Upper lobe of right lung (tissue), 1 donor: ENCODE measurements around the gene RUNX2. TPM values are rescaled to one million over a fixed set of nuclear protein-coding genes. Genes with fewer than 3 reads are reported as not detected.

Experiments used
- ATAC-seq: fragments of 200-7000 bp; cut with Tn5 transposase; one replicate; pipeline ENCODE4 v1.9.1; 2020; ENCODE audit warnings: mild to moderate bottlenecking, moderate library complexity
- DNase-seq: peaks from one replicate; pipeline ENCODE4 v3.0.0-alpha.2; 2020
- H3K27ac ChIP-seq: fragments of 200-600 bp; one replicate; pipeline ENCODE4 v1.8.0; 2022
- H3K27me3 ChIP-seq: fragments of 200-600 bp; one replicate; pipeline ENCODE4 v1.8.0; 2022; ENCODE audit warnings: mild to moderate bottlenecking
- H3K36me3 ChIP-seq: fragments of 200-600 bp; one replicate; pipeline ENCODE4 v1.8.0; 2022
- H3K4me1 ChIP-seq: fragments of 200-600 bp; one replicate; pipeline ENCODE4 v1.8.0; 2022
- H3K4me3 ChIP-seq: fragments of 200-600 bp; one replicate; pipeline ENCODE4 v1.8.0; 2022; ENCODE audit warnings: mild to moderate bottlenecking
- H3K9me3 ChIP-seq: fragments of 200-600 bp; one replicate; pipeline ENCODE4 v1.8.0; 2022
- CTCF ChIP-seq: fragments of 200-600 bp; IDR thresholded peaks from one replicate; pipeline ENCODE4 v1.8.0; 2022; ENCODE audit warnings: antibody characterized with exemption
- intact Hi-C: fragments of 100-400 bp; cut with DNase I; formaldehyde crosslinking; loops from one replicate; pipeline ENCODE4 v1.11.0; 2022
- total RNA-seq: library from RNA; stranded (reverse); fragmentation: NEBNext Ultra II Directional; extraction: Animal tissue kit (Norgen Biotek cat#: 25700); gene quantifications from one replicate; pipeline ENCODE4 v1.2.1, GENCODE V29; 2021
- donor health status: DM: no; HTN: yes; CAD: no; lungs with severe emphysema.

The RUNX2 gene
- total RNA-seq, 1 donor from 2014 or later: 4.6 TPM

GRCh38 chr6:45423111-45423823 lies 95.1 kb downstream of the RUNX2 start:
- DNase-seq (peak; percentile 72), ATAC-seq (peak; percentile 28)
- no peak for TF ChIP-seq CTCF
- Histone ChIP-seq H3K27me3 (peaks cover 40% of the 10 kb centered on the region), H3K27ac (peak overlapping the region; percentile 74), H3K9me3 (no peaks in the 10 kb centered on the region), H3K4me1 (peaks cover 15% of the 10 kb centered on the region), H3K4me3 (peak overlapping the region; percentile 58), H3K36me3 (no peaks in the 10 kb centered on the region)
- intact Hi-C loops: no loop called here

- no peaks in the 10 kb centered on the region for H3K9me3 ChIP-seq
Measured at GRCh38 chr6:45423824-45424450, 95.8 kb downstream of the RUNX2 start.

GRCh38 chr6:45424451-45424861 lies 96.3 kb downstream of the RUNX2 start:
- intact Hi-C loops: no loop called here
- ATAC-seq (no peak), DNase-seq (no peak)
- H3K4me3 ChIP-seq: peak overlapping the region; percentile 58
- H3K36me3 ChIP-seq: no peaks in the 10 kb centered on the region
- H3K27ac ChIP-seq: peak overlapping the region; percentile 74
- H3K4me1 ChIP-seq: peaks cover 13% of the 10 kb centered on the region
- H3K27me3 ChIP-seq: peaks cover 34% of the 10 kb centered on the region
- H3K9me3 ChIP-seq: no peaks in the 10 kb centered on the region
- TF ChIP-seq CTCF: no peak

More at GRCh38 chr6:45423824-45424450, 95.8 kb downstream of the RUNX2 start:
- Histone ChIP-seq H3K27ac (peak overlapping the region; percentile 74), H3K36me3 (no peaks in the 10 kb centered on the region), H3K4me3 (peak overlapping the region; percentile 58), H3K27me3 (peaks cover 39% of the 10 kb centered on the region), H3K4me1 (peaks cover 15% of the 10 kb centered on the region)
- ATAC-seq: peak; percentile 38
- DNase-seq: peak; percentile 70
- intact Hi-C loops: no loop called here
- TF ChIP-seq CTCF: no peak

GRCh38 chr6:45426251-45426650 lies 98.1 kb downstream of the RUNX2 start:
- DNase-seq: no peak
- Histone ChIP-seq H3K4me1 (peaks cover 3% of the 10 kb centered on the region), H3K36me3 (no peaks in the 10 kb centered on the region), H3K9me3 (no peaks in the 10 kb centered on the region), H3K27ac (no peak overlapping the region), H3K4me3 (no peak overlapping the region), H3K27me3 (peaks cover 16% of the 10 kb centered on the region)
- TF ChIP-seq CTCF: no peak
- no peak for ATAC-seq
- intact Hi-C loops: no loop called here

GRCh38 chr6:45427726-45428125 lies 99.6 kb downstream of the RUNX2 start:
- no peak for TF ChIP-seq CTCF
- no peak overlapping the region for H3K4me3 ChIP-seq
- H3K36me3 ChIP-seq: no peaks in the 10 kb centered on the region
- peaks cover 16% of the 10 kb centered on the region for H3K27me3 ChIP-seq
- H3K9me3 ChIP-seq: no peaks in the 10 kb centered on the region
- no peak for DNase-seq
- no peak overlapping the region for H3K27ac ChIP-seq
- no peak for ATAC-seq
- H3K4me1 ChIP-seq: peaks cover 2% of the 10 kb centered on the region
- intact Hi-C loops: no loop called here
